Upper lobe of left lung (tissue), 6 donors: Measurements from ENCODE around the gene IL1RAPL1. TPM values are rescaled to one million over a fixed set of nuclear protein-coding genes. Genes with fewer than 3 reads are reported as not detected.

Experiments used
- ATAC-seq, 2 donors: fragments of 200-7000 bp; cut with Tn5 transposase; one replicate each; pipeline ENCODE4 v1.9.1; 2022; ENCODE audit warnings: mild to moderate bottlenecking in 2 of 2, moderate library complexity in 2 of 2; ENCODE audit not compliant: low FRiP score in 2 of 2
- DNase-seq, 2 donors: peaks; one replicate each; pipeline ENCODE4 v3.0.0-alpha.2; 2019 to 2020
- H3K27ac ChIP-seq, 4 donors: fragments of 200-600 bp; sonication (generic); one replicate each; pipeline ENCODE4 v1.5.1; 2016 to 2019
- H3K27me3 ChIP-seq, 4 donors: fragments of 200-600 bp; sonication (generic); one replicate each; pipeline ENCODE4 v1.5.1; 2017 to 2019
- H3K36me3 ChIP-seq, 4 donors: fragments of 200-600 bp; sonication (generic); one replicate each; pipeline ENCODE4 v1.5.1; 2016 to 2019
- H3K4me1 ChIP-seq, 4 donors: fragments of 200-600 bp; sonication (generic); one replicate each; pipeline ENCODE4 v1.5.1; 2018 to 2019
- H3K4me3 ChIP-seq, 4 donors: fragments of 200-600 bp; sonication (generic); one replicate each; pipeline ENCODE4 v1.5.1; 2017 to 2019; ENCODE audit warnings: mild to moderate bottlenecking in 2 of 4, moderate library complexity in 1 of 4
- H3K9me3 ChIP-seq, 4 donors: fragments of 200-600 bp; sonication (generic); one replicate each; pipeline ENCODE4 v1.5.1; 2018 to 2019
- CTCF ChIP-seq, 6 experiments: fragments of 450-650 bp in 4 of 6; fragments of 200-600 bp in 2 of 6; sonication (generic) in 2 of 6; IDR thresholded peaks; one replicate each; pipeline ENCODE4 v1.5.1; 2016 to 2019; ENCODE audit warnings: antibody characterized with exemption in 6 of 6
- EP300 ChIP-seq, 4 donors: sonication (generic); formaldehyde crosslinking; IDR thresholded peaks; one replicate each; pipeline ENCODE4 v1.5.1; 2017; ENCODE audit warnings: antibody characterized with exemption in 4 of 4, control low read depth in 2 of 4
- POLR2A ChIP-seq, 4 donors: fragments of 450-650 bp; IDR thresholded peaks; one replicate each; pipeline ENCODE4 v1.5.1; 2016 to 2017; ENCODE audit warnings: antibody characterized with exemption in 4 of 4, mild to moderate bottlenecking in 2 of 4
- POLR2AphosphoS5 ChIP-seq, 2 donors: sonication (generic); formaldehyde crosslinking; IDR thresholded peaks; one replicate each; pipeline ENCODE4 v1.5.1; 2017; ENCODE audit warnings: antibody characterized with exemption in 2 of 2
- WGBS, 2 donors: methylation state at CpG; one replicate each; pipeline ENCODE4 v1.1.5; 2017 to 2018; 5-methylcytosine and 5-hydroxymethylcytosine counted together
- total RNA-seq, 6 donors: library from RNA; depleted of rRNA in 4 of 6; stranded (reverse); fragments of >200 nt in 4 of 6; gene quantifications; one replicate each; pipeline versions ENCODE4 v1.1.0 to v1.2.1, GENCODE V29; 2016 to 2021
- donor health status: DM: no; HTN: no; CAD: no; lungs with moderate emphysema.
- donor health status: DM: no; HTN: yes; CAD: no; lungs with severe emphysema.

Gene IL1RAPL1
- total RNA-seq, 6 donors from 2014 or later: 0.09 to 0.46 (median 0.33) TPM; not detected in 3

GRCh38 chrX:28966331-28966730, 379.1 kb downstream of the IL1RAPL1 start:
- H3K36me3 ChIP-seq: no peaks in the 10 kb centered on the region

GRCh38 chrX:28969126-28969525, 381.9 kb downstream of the IL1RAPL1 start:
- ATAC-seq: no peak
- H3K4me3 ChIP-seq: no peak overlapping the region
- H3K4me1 ChIP-seq: no peaks in the 10 kb centered on the region
- no peaks in the 10 kb centered on the region for H3K9me3 ChIP-seq
- no peak for DNase-seq
- no peak overlapping the region for H3K27ac ChIP-seq
- no peaks in the 10 kb centered on the region for H3K36me3 ChIP-seq
- TF ChIP-seq POLR2AphosphoS5 (IDR thresholded peaks at IDR 0.05) (no peak), EP300 (IDR thresholded peaks at IDR 0.05) (no peak), CTCF (IDR thresholded peaks at IDR 0.05) (no peak)
- H3K27me3 ChIP-seq: no peaks in the 10 kb centered on the region

More at GRCh38 chrX:28966331-28966730, 379.1 kb downstream of the IL1RAPL1 start:
- WGBS, 2 donors: 36 to 44% methylated on average over 3 of the region's 3 CpGs
- Histone ChIP-seq H3K4me1 (no peaks in the 10 kb centered on the region), H3K27me3 (no peaks in the 10 kb centered on the region), H3K9me3 (no peaks in the 10 kb centered on the region), H3K27ac (no peak overlapping the region), H3K4me3 (no peak overlapping the region)
- no peak for ATAC-seq
- no peak for DNase-seq
- no peak for TF ChIP-seq EP300 (IDR thresholded peaks at IDR 0.05)
- TF ChIP-seq CTCF (IDR thresholded peaks at IDR 0.05): no peak
- no peak for TF ChIP-seq POLR2A (IDR thresholded peaks at IDR 0.05)
- TF ChIP-seq POLR2AphosphoS5 (IDR thresholded peaks at IDR 0.05): no peak

GRCh38 chrX:28979877-28980276, 392.6 kb downstream of the IL1RAPL1 start:
- no peaks in the 10 kb centered on the region for H3K27me3 ChIP-seq
- DNase-seq (no peak), ATAC-seq (no peak)
- H3K9me3 ChIP-seq: no peaks in the 10 kb centered on the region
- H3K4me1 ChIP-seq: no peaks in the 10 kb centered on the region
- no peak overlapping the region for H3K4me3 ChIP-seq
- TF ChIP-seq CTCF (IDR thresholded peaks at IDR 0.05): no peak
- TF ChIP-seq EP300 (IDR thresholded peaks at IDR 0.05): no peak
- TF ChIP-seq POLR2AphosphoS5 (IDR thresholded peaks at IDR 0.05): no peak
- TF ChIP-seq POLR2A (IDR thresholded peaks at IDR 0.05): no peak
- H3K36me3 ChIP-seq: no peaks in the 10 kb centered on the region
- no peak overlapping the region for H3K27ac ChIP-seq
- 75 to 91% methylated on average over 1 of the region's 1 CpG for WGBS, 2 donors

DNA sequence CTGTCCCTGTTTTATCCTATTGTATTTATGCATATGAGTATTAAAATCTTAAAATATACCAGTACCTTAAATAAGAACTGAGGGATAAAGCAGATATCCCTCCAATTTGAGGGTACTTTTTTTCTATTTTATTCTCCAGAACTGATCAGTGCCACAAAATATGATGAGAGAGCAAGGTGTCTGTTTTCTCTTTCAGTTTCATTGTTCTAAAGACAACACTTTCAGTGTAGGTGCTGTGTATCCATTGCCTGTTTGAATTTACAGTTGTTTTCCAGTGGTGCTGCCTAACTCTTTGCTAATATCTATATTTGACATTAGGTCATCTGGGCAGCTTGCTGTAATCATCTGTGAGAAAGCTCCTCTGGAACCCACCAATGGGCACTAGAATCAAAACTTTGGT, 394.7 kb downstream of the IL1RAPL1 start:
- ATAC-seq (no peak), DNase-seq (no peak)
- no peak for TF ChIP-seq EP300 (IDR thresholded peaks at IDR 0.05)
- TF ChIP-seq POLR2AphosphoS5 (IDR thresholded peaks at IDR 0.05): no peak
- TF ChIP-seq CTCF (IDR thresholded peaks at IDR 0.05): no peak
- TF ChIP-seq POLR2A (IDR thresholded peaks at IDR 0.05): no peak
- Histone ChIP-seq H3K36me3 (no peaks in the 10 kb centered on the region), H3K4me1 (no peaks in the 10 kb centered on the region), H3K9me3 (no peaks in the 10 kb centered on the region), H3K4me3 (no peak overlapping the region), H3K27ac (no peak overlapping the region), H3K27me3 (no peaks in the 10 kb centered on the region)

DNA sequence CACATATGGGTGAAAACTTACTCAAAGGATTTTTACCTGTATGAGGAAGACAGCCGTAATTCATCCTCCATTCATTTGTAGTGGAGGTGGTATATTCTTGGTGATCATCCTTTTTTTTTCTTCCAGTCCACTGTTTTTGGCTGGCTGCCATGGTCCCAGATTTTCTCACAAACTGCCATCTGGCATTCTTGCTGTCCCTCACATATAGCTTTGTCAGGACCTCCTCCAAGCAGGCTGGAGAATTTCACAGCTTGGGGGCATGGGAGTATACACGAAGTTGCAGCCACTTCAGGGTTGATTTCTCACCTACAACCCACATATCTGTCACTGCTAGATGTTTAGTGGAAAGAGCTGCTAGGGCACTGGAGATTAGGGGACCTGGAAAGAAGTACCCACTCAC, 401.0 kb downstream of the IL1RAPL1 start:
- whole genome bisulfite sequencing, 2 donors: 51 to 52% methylated on average over 2 of the region's 2 CpGs
- no peaks in the 10 kb centered on the region for H3K9me3 ChIP-seq
- ATAC-seq (no peak), DNase-seq (no peak)
- H3K27me3 ChIP-seq: no peaks in the 10 kb centered on the region
- H3K4me1 ChIP-seq: no peaks in the 10 kb centered on the region
- H3K4me3 ChIP-seq: no peak overlapping the region
- no peaks in the 10 kb centered on the region for H3K36me3 ChIP-seq
- no peak for TF ChIP-seq POLR2A (IDR thresholded peaks at IDR 0.05)
- no peak for TF ChIP-seq POLR2AphosphoS5 (IDR thresholded peaks at IDR 0.05)
- TF ChIP-seq EP300 (IDR thresholded peaks at IDR 0.05): no peak
- no peak for TF ChIP-seq CTCF (IDR thresholded peaks at IDR 0.05)
- no peak overlapping the region for H3K27ac ChIP-seq
